HepG2 (cell line): ENCODE data around the gene VWA7. TPM values are rescaled to one million over a fixed set of nuclear protein-coding genes. Genes with fewer than 3 reads are reported as not detected.
A peak's percentile ranks its signal among the peaks of the same experiment; 100 is the strongest.

Experiments
- AKAP8 ChIP-seq: sonication (generic); formaldehyde crosslinking; IDR thresholded peaks from 2 replicates; pipeline ENCODE4 v1.5.1; 2020; ENCODE audit warnings: mild to moderate bottlenecking, missing genetic modification reagents
- CEBPG ChIP-seq: IDR thresholded peaks from 2 replicates; pipeline ENCODE4 v1.6.1; 2016
- CSRNP1 ChIP-seq: sonication (generic); formaldehyde crosslinking; IDR thresholded peaks from 2 replicates; pipeline ENCODE4 v1.8.1; 2023; ENCODE audit warnings: mild to moderate bottlenecking, missing genetic modification reagents
- DNMT1 ChIP-seq: sonication (generic); formaldehyde crosslinking; IDR thresholded peaks from 2 replicates; pipeline ENCODE4 v1.5.1; 2020; ENCODE audit warnings: mild to moderate bottlenecking, missing genetic modification reagents
- GTF2F1 ChIP-seq: fragments of 150-350 bp; IDR thresholded peaks from 2 replicates; pipeline ENCODE4 v1.6.1; 2014; ENCODE audit warnings: low read length
- HHEX ChIP-seq: IDR thresholded peaks from 2 replicates; pipeline ENCODE4 v1.6.1; 2016; ENCODE audit warnings: control low read depth
- HMG20B ChIP-seq: conservative IDR thresholded peaks from 2 replicates; pipeline ENCODE4 v1.6.1; 2016; ENCODE audit warnings: missing genetic modification reagents, missing compliant biosample characterization
- HNF4A ChIP-seq: sonication (generic); formaldehyde crosslinking; IDR thresholded peaks from 2 replicates; pipeline ENCODE4 v1.4.0; 2020; ENCODE audit warnings: missing genetic modification reagents
- KDM6A ChIP-seq: IDR thresholded peaks from 2 replicates; pipeline ENCODE4 v1.6.1; 2016; ENCODE audit warnings: low read depth
- KLF6 ChIP-seq: IDR thresholded peaks from 2 replicates; pipeline ENCODE4 v1.8.0; 2016; ENCODE audit warnings: missing biosample characterization, missing genetic modification reagents
- MEIS2 ChIP-seq: sonication (generic); formaldehyde crosslinking; IDR thresholded peaks from 2 replicates; pipeline ENCODE4 v1.9.0; 2021; ENCODE audit warnings: mild to moderate bottlenecking, missing genetic modification reagents
- NFRKB ChIP-seq: fragments of 450-650 bp; IDR thresholded peaks from 2 replicates; pipeline ENCODE4 v1.6.1; 2017
- NPAS2 ChIP-seq: sonication (generic); formaldehyde crosslinking; IDR thresholded peaks from 2 replicates; pipeline ENCODE4 v1.8.0; 2022; ENCODE audit warnings: mild to moderate bottlenecking, missing genetic modification reagents, borderline replicate concordance
- PAXIP1 ChIP-seq: sonication (generic); formaldehyde crosslinking; conservative IDR thresholded peaks from 2 replicates; pipeline ENCODE4 v1.4.0; 2020; ENCODE audit warnings: mild to moderate bottlenecking, missing genetic modification reagents, moderate library complexity
- PHF8 ChIP-seq: sonication (generic); formaldehyde crosslinking; IDR thresholded peaks from 2 replicates; pipeline ENCODE4 v1.5.0; 2020; ENCODE audit warnings: missing genetic modification reagents
- XBP1 ChIP-seq: sonication (generic); formaldehyde crosslinking; IDR thresholded peaks from 2 replicates; pipeline ENCODE4 v1.5.0; 2020; ENCODE audit warnings: missing genetic modification reagents
- XRCC5 ChIP-seq: fragments of 200-400 bp; formaldehyde crosslinking; optimal IDR thresholded peaks from 2 replicates; pipeline ENCODE3; 2017; ENCODE audit warnings: mild to moderate bottlenecking, low read length
- ZFYVE20 ChIP-seq: sonication (generic); formaldehyde crosslinking; IDR thresholded peaks from 2 replicates; pipeline ENCODE4 v1.8.0; 2023; ENCODE audit warnings: low read depth, mild to moderate bottlenecking, moderate library complexity, missing genetic modification reagents, borderline replicate concordance
- ZMYM2 ChIP-seq: sonication (generic); formaldehyde crosslinking; IDR thresholded peaks from 2 replicates; pipeline ENCODE4 v1.8.0; 2022; ENCODE audit warnings: mild to moderate bottlenecking, missing genetic modification reagents
- ZNF383 ChIP-seq: sonication (generic); formaldehyde crosslinking; IDR thresholded peaks from 2 replicates; pipeline ENCODE4 v1.4.0; 2020; ENCODE audit warnings: missing genetic modification reagents, mild to moderate bottlenecking, borderline replicate concordance
- ZNF703 ChIP-seq: sonication (generic); formaldehyde crosslinking; IDR thresholded peaks from 2 replicates; pipeline ENCODE4 v1.5.1; 2020; ENCODE audit warnings: missing genetic modification reagents, mild to moderate bottlenecking, moderate library complexity, borderline replicate concordance
- ZNF75D ChIP-seq: sonication (generic); formaldehyde crosslinking; IDR thresholded peaks from 2 replicates; pipeline ENCODE4 v1.8.1; 2023; ENCODE audit warnings: missing genetic modification reagents, mild to moderate bottlenecking, borderline replicate concordance
- ZNF878 ChIP-seq: sonication (generic); formaldehyde crosslinking; IDR thresholded peaks from 2 replicates; pipeline ENCODE4 v1.8.1; 2023; ENCODE audit warnings: mild to moderate bottlenecking, missing genetic modification reagents, moderate library complexity
- polyA plus RNA-seq, 8 experiments: library from polyadenylated mRNA; depleted of rRNA in 3 of 8; stranded (reverse) in 7 of 8; unstranded in 1 of 8; fragments of >200 nt; fragmentation: Illumina TruSeq in 4 of 8; extraction: Trizol in 4 of 8; gene quantifications; 2 replicates each; pipeline versions ENCODE4 v1.2.1 to v1.2.3, GENCODE V29; 2011 to 2016; ENCODE audit warnings: low read depth in 4 of 8, missing spikeins in 1 of 8, mixed read lengths in 1 of 8; ENCODE audit not compliant: insufficient read depth in 1 of 8
- total RNA-seq, 5 experiments: library from RNA; depleted of rRNA; stranded (reverse); fragments of >200 nt; fragmentation: Illumina TruSeq; extraction: Trizol; gene quantifications; 2 replicates each; pipeline ENCODE4 v1.2.3, GENCODE V29; 2016; ENCODE audit warnings: low read depth in 1 of 5
- TF ChIP-seq, protein P1 (sequence below): fragments of 450-650 bp; IDR thresholded peaks from 2 replicates; pipeline ENCODE4 v1.6.1; 2016
- TF ChIP-seq, protein P2 (sequence below): sonication (generic); formaldehyde crosslinking; IDR thresholded peaks from 2 replicates; pipeline ENCODE4 v1.5.0; 2020; ENCODE audit warnings: missing genetic modification reagents

The VWA7 gene
- total and polyA plus RNA-seq, 2 of the 13 experiments (the other 11 are each of a cell fraction or from before 2014, with no cell fraction given), result 0.86 to 3.3 TPM

GRCh38 chr6:31765910-31766794, 11.0 kb downstream of the VWA7 start (continued):
- TF ChIP-seq, protein P1, sequence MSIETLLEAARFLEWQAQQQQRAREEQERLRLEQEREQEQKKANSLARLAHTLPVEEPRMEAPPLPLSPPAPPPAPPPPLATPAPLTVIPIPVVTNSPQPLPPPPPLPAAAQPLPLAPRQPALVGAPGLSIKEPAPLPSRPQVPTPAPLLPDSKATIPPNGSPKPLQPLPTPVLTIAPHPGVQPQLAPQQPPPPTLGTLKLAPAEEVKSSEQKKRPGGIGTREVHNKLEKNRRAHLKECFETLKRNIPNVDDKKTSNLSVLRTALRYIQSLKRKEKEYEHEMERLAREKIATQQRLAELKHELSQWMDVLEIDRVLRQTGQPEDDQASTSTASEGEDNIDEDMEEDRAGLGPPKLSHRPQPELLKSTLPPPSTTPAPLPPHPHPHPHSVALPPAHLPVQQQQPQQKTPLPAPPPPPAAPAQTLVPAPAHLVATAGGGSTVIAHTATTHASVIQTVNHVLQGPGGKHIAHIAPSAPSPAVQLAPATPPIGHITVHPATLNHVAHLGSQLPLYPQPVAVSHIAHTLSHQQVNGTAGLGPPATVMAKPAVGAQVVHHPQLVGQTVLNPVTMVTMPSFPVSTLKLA, result no peak
- TF ChIP-seq CSRNP1 (CRISPR knock-in tag) (no peak), ZNF75D (no peak), XBP1 (no peak), PAXIP1 (CRISPR knock-in tag) (0 out of 2 replicates have a peak, but pooled peaks have one; percentile 26), HMG20B (CRISPR knock-in tag) (no peak), ZNF878 (CRISPR knock-in tag) (no peak), AKAP8 (CRISPR knock-in tag) (no peak), PHF8 (peak; percentile 49), MEIS2 (no peak), CEBPG (CRISPR knock-in tag) (no peak), KDM6A (no peak), ZMYM2 (CRISPR knock-in tag) (no peak), ZFYVE20 (no peak), XRCC5 (no peak), GTF2F1 (no peak), ZNF383 (no peak), DNMT1 (CRISPR knock-in tag) (no peak), HNF4A (CRISPR knock-in tag) (no peak), NPAS2 (CRISPR knock-in tag) (no peak), NFRKB (no peak), HHEX (CRISPR knock-in tag) (no peak), ZNF703 (CRISPR knock-in tag) (no peak), KLF6 (no peak)
- TF ChIP-seq, protein P2, sequence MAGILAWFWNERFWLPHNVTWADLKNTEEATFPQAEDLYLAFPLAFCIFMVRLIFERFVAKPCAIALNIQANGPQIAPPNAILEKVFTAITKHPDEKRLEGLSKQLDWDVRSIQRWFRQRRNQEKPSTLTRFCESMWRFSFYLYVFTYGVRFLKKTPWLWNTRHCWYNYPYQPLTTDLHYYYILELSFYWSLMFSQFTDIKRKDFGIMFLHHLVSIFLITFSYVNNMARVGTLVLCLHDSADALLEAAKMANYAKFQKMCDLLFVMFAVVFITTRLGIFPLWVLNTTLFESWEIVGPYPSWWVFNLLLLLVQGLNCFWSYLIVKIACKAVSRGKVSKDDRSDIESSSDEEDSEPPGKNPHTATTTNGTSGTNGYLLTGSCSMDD (CRISPR knock-in tag), result no peak; the same call in 1 of the 2 replicates
